SW480 (cell line): ENCODE measurements around the gene ZEB1.
"Not testable (repeated sequence)": the region's sequence is repeated elsewhere in the genome, so short reads cannot be mapped to it uniquely, and the experiment has no call there.

Experiments
- DNase-seq: peaks from one replicate; pipeline ENCODE4 v3.0.0-alpha.2; 2016; ENCODE audit warnings: low spot score

Gene ZEB1

GRCh38 chr10:31424473-31424872 lies 105.5 kb downstream of the ZEB1 start:
- no peak for DNase-seq

GRCh38 chr10:31426401-31426800 lies 107.4 kb downstream of the ZEB1 start:
- no peak for DNase-seq

GRCh38 chr10:31427334-31427733 lies 108.3 kb downstream of the ZEB1 start:
- DNase-seq: not testable (repeated sequence)

GRCh38 chr10:31428499-31428898 lies 109.5 kb downstream of the ZEB1 start:
- not testable (repeated sequence) for DNase-seq

- no peak for DNase-seq
Observed at GRCh38 chr10:31431021-31431420, 112.0 kb downstream of the ZEB1 start.

- no peak for DNase-seq
Observed at GRCh38 chr10:31437959-31438358, 118.9 kb downstream of the ZEB1 start.

- DNase-seq: no peak
Observed at GRCh38 chr10:31451766-31452165, 132.8 kb downstream of the ZEB1 start.

- no peak for DNase-seq
Observed at GRCh38 chr10:31456468-31456867, 137.5 kb downstream of the ZEB1 start.

GRCh38 chr10:31457858-31458257 lies 138.8 kb downstream of the ZEB1 start:
- DNase-seq: no peak

- DNase-seq: no peak
Observed at GRCh38 chr10:31458974-31459373, 140.0 kb downstream of the ZEB1 start.

- DNase-seq: no peak
Observed at GRCh38 chr10:31460242-31460641, 141.2 kb downstream of the ZEB1 start.

GRCh38 chr10:31464552-31464951 lies 145.5 kb downstream of the ZEB1 start:
- DNase-seq: no peak

GRCh38 chr10:31466313-31466712 lies 147.3 kb downstream of the ZEB1 start:
- no peak for DNase-seq

- DNase-seq: peak; percentile 3
Observed at GRCh38 chr10:31467791-31468535, 148.9 kb downstream of the ZEB1 start.

- DNase-seq: no peak
Observed at GRCh38 chr10:31468536-31468859, 149.5 kb downstream of the ZEB1 start.

GRCh38 chr10:31475519-31475918 lies 156.5 kb downstream of the ZEB1 start:
- DNase-seq: no peak

- no peak for DNase-seq
Observed at GRCh38 chr10:31476088-31476487, 157.1 kb downstream of the ZEB1 start.

- DNase-seq: no peak
Observed at GRCh38 chr10:31477584-31477983, 158.6 kb downstream of the ZEB1 start.

GRCh38 chr10:31479752-31480151 lies 160.7 kb downstream of the ZEB1 start:
- no peak for DNase-seq

- DNase-seq: no peak
Observed at GRCh38 chr10:31483546-31483945, 164.5 kb downstream of the ZEB1 start.

- no peak for DNase-seq
Observed at GRCh38 chr10:31484431-31485135, 165.6 kb downstream of the ZEB1 start.

GRCh38 chr10:31490858-31491504 lies 172.0 kb downstream of the ZEB1 start:
- peak; percentile 7 for DNase-seq

GRCh38 chr10:31507427-31507826 lies 188.4 kb downstream of the ZEB1 start:
- DNase-seq: no peak
